ENCODE measurements around the gene LCE2A.

Gene LCE2A

GRCh38 chr1:152707860-152708259 is 9.7 kb downstream of the LCE2A start, which contains the start of gene LCE4A:
Gene LCE4A (plus strand): TSS chr1:152708160. CDS start chr1:152709076, 916 bp downstream.
- Mint-ChIP-seq H3K36me3 (no peaks in the 10 kb centered on the region), H3K27ac (no peak within 1 kb of the TSS), H3K4me3 (no peak within 1 kb of the TSS), H3K4me1 (no peaks in the 10 kb centered on the region), H3K9me3 (peaks cover 2% of the 10 kb centered on the region), H3K27me3 (peaks cover 10% of the 10 kb centered on the region)
- DNase-seq: no peak
- CTCF ChIA-PET: no interaction called here

- CTCF ChIA-PET: no interaction called here
- H3K9me3 Mint-ChIP-seq: no peaks in the 10 kb centered on the region
- H3K4me1 Mint-ChIP-seq: no peaks in the 10 kb centered on the region
- H3K27ac Mint-ChIP-seq: no peak overlapping the region
- no peak for DNase-seq
- H3K36me3 Mint-ChIP-seq: no peaks in the 10 kb centered on the region
- H3K27me3 Mint-ChIP-seq: peaks cover 7% of the 10 kb centered on the region
- no peak overlapping the region for H3K4me3 Mint-ChIP-seq
Measured at GRCh38 chr1:152718238-152718637, 20.1 kb downstream of the LCE2A start.

- no peak for DNase-seq
- Mint-ChIP-seq H3K27me3 (peaks cover 7% of the 10 kb centered on the region), H3K4me3 (no peak overlapping the region), H3K36me3 (no peaks in the 10 kb centered on the region), H3K4me1 (no peaks in the 10 kb centered on the region), H3K27ac (no peak overlapping the region), H3K9me3 (no peaks in the 10 kb centered on the region)
- CTCF ChIA-PET: no interaction called here
Measured at GRCh38 chr1:152725261-152725660, 27.1 kb downstream of the LCE2A start.

- CTCF ChIA-PET: no interaction called here
- Mint-ChIP-seq H3K27ac (no peak overlapping the region), H3K27me3 (peaks cover 3% of the 10 kb centered on the region), H3K4me1 (no peaks in the 10 kb centered on the region), H3K36me3 (no peaks in the 10 kb centered on the region), H3K9me3 (no peaks in the 10 kb centered on the region), H3K4me3 (no peak overlapping the region)
- no peak for DNase-seq
Measured at GRCh38 chr1:152728986-152729385, 30.8 kb downstream of the LCE2A start.

GRCh38 chr1:152735648-152736047 is 37.5 kb downstream of the LCE2A start:
- H3K27me3 Mint-ChIP-seq: peaks cover 14% of the 10 kb centered on the region
- no peak overlapping the region for H3K4me3 Mint-ChIP-seq
- no peaks in the 10 kb centered on the region for H3K9me3 Mint-ChIP-seq
- H3K4me1 Mint-ChIP-seq: no peaks in the 10 kb centered on the region
- DNase-seq: no peak
- H3K36me3 Mint-ChIP-seq: no peaks in the 10 kb centered on the region
- no peak overlapping the region for H3K27ac Mint-ChIP-seq
- CTCF ChIA-PET: no interaction called here

GRCh38 chr1:152737997-152738396 is 39.9 kb downstream of the LCE2A start:
- H3K36me3 Mint-ChIP-seq: no peaks in the 10 kb centered on the region
- H3K4me1 Mint-ChIP-seq: no peaks in the 10 kb centered on the region
- H3K4me3 Mint-ChIP-seq: no peak overlapping the region
- H3K27ac Mint-ChIP-seq: no peak overlapping the region
- no peak for DNase-seq
- CTCF ChIA-PET: no interaction called here
- peaks cover 14% of the 10 kb centered on the region for H3K27me3 Mint-ChIP-seq
- H3K9me3 Mint-ChIP-seq: no peaks in the 10 kb centered on the region

GRCh38 chr1:152739841-152740240 is 41.7 kb downstream of the LCE2A start:
- no peak overlapping the region for H3K4me3 Mint-ChIP-seq
- no peak for DNase-seq
- peaks cover 9% of the 10 kb centered on the region for H3K27me3 Mint-ChIP-seq
- no peaks in the 10 kb centered on the region for H3K9me3 Mint-ChIP-seq
- CTCF ChIA-PET: no interaction called here
- H3K4me1 Mint-ChIP-seq: no peaks in the 10 kb centered on the region
- no peak overlapping the region for H3K27ac Mint-ChIP-seq
- no peaks in the 10 kb centered on the region for H3K36me3 Mint-ChIP-seq

GRCh38 chr1:152741656-152742055 is 43.5 kb downstream of the LCE2A start:
- CTCF ChIA-PET: no interaction called here
- Mint-ChIP-seq H3K36me3 (no peaks in the 10 kb centered on the region), H3K4me3 (no peak overlapping the region), H3K4me1 (no peaks in the 10 kb centered on the region), H3K27me3 (peaks cover 5% of the 10 kb centered on the region), H3K27ac (no peak overlapping the region), H3K9me3 (no peaks in the 10 kb centered on the region)
- no peak for DNase-seq

- Mint-ChIP-seq H3K4me3 (no peak overlapping the region), H3K36me3 (no peaks in the 10 kb centered on the region), H3K27me3 (no peaks in the 10 kb centered on the region), H3K27ac (no peak overlapping the region), H3K9me3 (no peaks in the 10 kb centered on the region), H3K4me1 (no peaks in the 10 kb centered on the region)
- CTCF ChIA-PET: no interaction called here
- no peak for DNase-seq
Measured at GRCh38 chr1:152743371-152744145, 45.4 kb downstream of the LCE2A start.

GRCh38 chr1:152745289-152745704 is 47.2 kb downstream of the LCE2A start:
- H3K27ac Mint-ChIP-seq: no peak overlapping the region
- no peaks in the 10 kb centered on the region for H3K4me1 Mint-ChIP-seq
- H3K4me3 Mint-ChIP-seq: no peak overlapping the region
- no peaks in the 10 kb centered on the region for H3K9me3 Mint-ChIP-seq
- no peaks in the 10 kb centered on the region for H3K27me3 Mint-ChIP-seq
- H3K36me3 Mint-ChIP-seq: no peaks in the 10 kb centered on the region
- CTCF ChIA-PET: no interaction called here
- no peak for DNase-seq

GRCh38 chr1:152745765-152746444 is 47.8 kb downstream of the LCE2A start:
- Mint-ChIP-seq H3K36me3 (no peaks in the 10 kb centered on the region), H3K9me3 (no peaks in the 10 kb centered on the region), H3K27me3 (no peaks in the 10 kb centered on the region), H3K27ac (no peak overlapping the region), H3K4me1 (no peaks in the 10 kb centered on the region), H3K4me3 (no peak overlapping the region)
- CTCF ChIA-PET: no interaction called here
- DNase-seq: no peak

GRCh38 chr1:152747831-152748230 is 49.7 kb downstream of the LCE2A start:
- no peaks in the 10 kb centered on the region for H3K36me3 Mint-ChIP-seq

More at GRCh38 chr1:152747831-152748230, 49.7 kb downstream of the LCE2A start:
- H3K9me3 Mint-ChIP-seq: no peaks in the 10 kb centered on the region
- H3K27ac Mint-ChIP-seq: no peak overlapping the region
- no peak for DNase-seq
- no peaks in the 10 kb centered on the region for H3K27me3 Mint-ChIP-seq
- H3K4me3 Mint-ChIP-seq: no peak overlapping the region
- CTCF ChIA-PET: no interaction called here
- no peaks in the 10 kb centered on the region for H3K4me1 Mint-ChIP-seq
